Measurements from ENCODE around the gene STX18. TPM values are rescaled to one million over a fixed set of nuclear protein-coding genes. Genes with fewer than 3 reads are reported as not detected.

Gene STX18
- total RNA-seq, 2 experiments from 2014 or later = 19.5 to 20.0 TPM

GRCh38 chr4:4419896-4420295 lies 122.0 kb downstream of the STX18 start:
- peaks cover 29% of the 10 kb centered on the region for H3K4me1 Mint-ChIP-seq (ENCODE audit: low read depth)
- no peaks in the 10 kb centered on the region for H3K27me3 Mint-ChIP-seq
- no peak for ATAC-seq
- peaks cover 22% of the 10 kb centered on the region for H3K36me3 Mint-ChIP-seq (ENCODE audit: low read depth)
- POLR2A ChIA-PET = interaction anchor here (0.6 kb wide), 1 partner anchor 928 kb away, joined by 4 read pairs; no protein-coding TSS in a partner anchor
- CTCF ChIA-PET = interaction anchor here (1.8 kb wide), 1 partner anchor 160 kb away, joined by 5 read pairs; no protein-coding TSS in a partner anchor
- intact Hi-C loops (cut with micrococcal nuclease) = no loop called here
- no peaks in the 10 kb centered on the region for H3K9me3 Mint-ChIP-seq
- DNase-seq = no peak
- H3K27ac Mint-ChIP-seq = peak overlapping the region; percentile 35
- H3K4me3 Mint-ChIP-seq = no peak overlapping the region
- TF ChIP-seq CTCF (IDR thresholded peaks at IDR 0.05) = no peak

GRCh38 chr4:4418676-4419390 lies 123.0 kb downstream of the STX18 start:
- ATAC-seq (peak; percentile 77), DNase-seq (peak; percentile 30)
- Mint-ChIP-seq H3K4me1 (ENCODE audit: low read depth) (peaks cover 29% of the 10 kb centered on the region), H3K27ac (peak overlapping the region; percentile 54), H3K27me3 (no peaks in the 10 kb centered on the region), H3K4me3 (no peak overlapping the region), H3K9me3 (no peaks in the 10 kb centered on the region), H3K36me3 (ENCODE audit: low read depth) (peaks cover 24% of the 10 kb centered on the region)
- intact Hi-C loops (cut with micrococcal nuclease) = no loop called here
- no peak for TF ChIP-seq CTCF (IDR thresholded peaks at IDR 0.05)
- ChIA-PET CTCF (interaction anchor here (1.5 to 1.8 kb wide), 2 partner anchors 35 to 159 kb away, joined by 4 to 5 read pairs; no protein-coding TSS in a partner anchor), POLR2A (no interaction called here)

GRCh38 chr4:4417886-4418285 lies 124.0 kb downstream of the STX18 start:
- H3K27ac Mint-ChIP-seq = peak overlapping the region; percentile 54
- peak; percentile 46 for ATAC-seq
- no peak for DNase-seq
- no peaks in the 10 kb centered on the region for H3K9me3 Mint-ChIP-seq
- H3K4me3 Mint-ChIP-seq = no peak overlapping the region
- intact Hi-C loops (cut with micrococcal nuclease) = no loop called here
- peaks cover 29% of the 10 kb centered on the region for H3K4me1 Mint-ChIP-seq (ENCODE audit: low read depth)
- TF ChIP-seq CTCF (IDR thresholded peaks at IDR 0.05) = no peak
- no peaks in the 10 kb centered on the region for H3K27me3 Mint-ChIP-seq
- ChIA-PET CTCF (interaction anchor here (1.5 kb wide), 1 partner anchor 34 kb away, joined by 4 read pairs; no protein-coding TSS in a partner anchor), POLR2A (no interaction called here)
- peaks cover 24% of the 10 kb centered on the region for H3K36me3 Mint-ChIP-seq (ENCODE audit: low read depth)

GRCh38 chr4:4416981-4417380 lies 124.9 kb downstream of the STX18 start:
- no peak overlapping the region for H3K4me3 Mint-ChIP-seq
- no peak for TF ChIP-seq CTCF (IDR thresholded peaks at IDR 0.05)
- H3K27me3 Mint-ChIP-seq = no peaks in the 10 kb centered on the region
- intact Hi-C loops (cut with micrococcal nuclease) = no loop called here
- H3K27ac Mint-ChIP-seq = peak overlapping the region; percentile 40
- POLR2A ChIA-PET = no interaction called here
- CTCF ChIA-PET = interaction anchor here (0.8 to 1.5 kb wide), 2 partner anchors 14 to 34 kb away, joined by 3 to 4 read pairs; no protein-coding TSS in a partner anchor
- DNase-seq = no peak
- no peak for ATAC-seq
- peaks cover 29% of the 10 kb centered on the region for H3K4me1 Mint-ChIP-seq (ENCODE audit: low read depth)
- H3K36me3 Mint-ChIP-seq (ENCODE audit: low read depth) = peaks cover 24% of the 10 kb centered on the region
- no peaks in the 10 kb centered on the region for H3K9me3 Mint-ChIP-seq

All from activated CD8-positive, alpha-beta T cell treated with anti-CD3 and anti-CD28 coated beads for 36 hours (primary cell).